IPS DF 6.9 (cell line): ENCODE measurements around the gene CORO7.

Experiments used
- DNase-seq: peaks from one replicate; pipeline ENCODE4 v3.0.0-alpha.2; 2013; ENCODE audit warnings: low read depth, low spot score
- H3K27ac ChIP-seq: one replicate; pipeline ENCODE4 v1.5.1; 2013; ENCODE audit warnings: low read length, control low read depth
- H3K27me3 ChIP-seq: 2 replicates; pipeline ENCODE4 v1.6.1; 2013; ENCODE audit warnings: mild to moderate bottlenecking, low read length; ENCODE audit not compliant: control insufficient read depth, insufficient read depth
- H3K36me3 ChIP-seq: 2 replicates; pipeline ENCODE4 v1.6.1; 2013; ENCODE audit warnings: low read length; ENCODE audit not compliant: control insufficient read depth, insufficient read depth
- H3K4me1 ChIP-seq: 2 replicates; pipeline ENCODE4 v1.6.1; 2013; ENCODE audit warnings: low read length; ENCODE audit not compliant: control insufficient read depth, insufficient read depth
- H3K4me3 ChIP-seq: 2 replicates; pipeline ENCODE4 v1.5.1; 2013; ENCODE audit warnings: mild to moderate bottlenecking, low read length
- H3K9me3 ChIP-seq: 2 replicates; pipeline ENCODE4 v1.6.1; 2013; ENCODE audit warnings: low read length, inconsistent platforms; ENCODE audit not compliant: control insufficient read depth, insufficient read depth
- WGBS: extraction: QIAGEN DNeasy Blood & Tissue Kit; methylation state at CpG from one replicate; pipeline ENCODE4 v1.1.7; 2013; ENCODE audit warnings: mixed read lengths, missing lambda C conversion rate; ENCODE audit not compliant: insufficient read length, insufficient coverage; 5-methylcytosine and 5-hydroxymethylcytosine counted together

Gene CORO7

GRCh38 chr16:4323845-4324488 lies 92.4 kb downstream of the CORO7 start:
- H3K27me3 ChIP-seq, result no peaks in the 10 kb centered on the region
- no peak for DNase-seq
- no CpG with 5 or more reads among the region's 12 CpGs for WGBS
- H3K36me3 ChIP-seq, result no peaks in the 10 kb centered on the region
- no peaks in the 10 kb centered on the region for H3K9me3 ChIP-seq
- H3K27ac ChIP-seq, result no peak overlapping the region
- no peak overlapping the region for H3K4me3 ChIP-seq
- H3K4me1 ChIP-seq, result peaks cover 15% of the 10 kb centered on the region

GRCh38 chr16:4323071-4323844 lies 93.1 kb downstream of the CORO7 start:
- no peaks in the 10 kb centered on the region for H3K27me3 ChIP-seq
- H3K36me3 ChIP-seq, result no peaks in the 10 kb centered on the region
- H3K4me3 ChIP-seq, result no peak overlapping the region
- no peaks in the 10 kb centered on the region for H3K9me3 ChIP-seq
- H3K27ac ChIP-seq, result no peak overlapping the region
- peaks cover 12% of the 10 kb centered on the region for H3K4me1 ChIP-seq
- no CpG with 5 or more reads among the region's 21 CpGs for WGBS
- DNase-seq, result no peak

- H3K27ac ChIP-seq, result no peak overlapping the region
- H3K27me3 ChIP-seq, result no peaks in the 10 kb centered on the region
- no peaks in the 10 kb centered on the region for H3K9me3 ChIP-seq
- H3K4me1 ChIP-seq, result peaks cover 15% of the 10 kb centered on the region
- no peaks in the 10 kb centered on the region for H3K36me3 ChIP-seq
- WGBS, result no CpG with 5 or more reads among the region's 30 CpGs
- no peak for DNase-seq
- no peak overlapping the region for H3K4me3 ChIP-seq
Observed at GRCh38 chr16:4322121-4323052, 94.0 kb downstream of the CORO7 start.

- no peaks in the 10 kb centered on the region for H3K9me3 ChIP-seq
- DNase-seq, result no peak
- H3K27ac ChIP-seq, result no peak overlapping the region
- no peaks in the 10 kb centered on the region for H3K36me3 ChIP-seq
- no CpG with 5 or more reads among the region's 19 CpGs for WGBS
- H3K4me3 ChIP-seq, result no peak overlapping the region
- no peaks in the 10 kb centered on the region for H3K27me3 ChIP-seq
- peaks cover 21% of the 10 kb centered on the region for H3K4me1 ChIP-seq
Observed at GRCh38 chr16:4321286-4322120, 94.9 kb downstream of the CORO7 start.

GRCh38 chr16:4320571-4321137 lies 95.7 kb downstream of the CORO7 start:
- no CpG with 5 or more reads among the region's 16 CpGs for WGBS
- Histone ChIP-seq H3K4me3 (no peak overlapping the region), H3K36me3 (no peaks in the 10 kb centered on the region), H3K27ac (no peak overlapping the region), H3K9me3 (no peaks in the 10 kb centered on the region), H3K27me3 (no peaks in the 10 kb centered on the region), H3K4me1 (peaks cover 21% of the 10 kb centered on the region)
- DNase-seq, result no peak

GRCh38 chr16:4319454-4320421 lies 96.7 kb downstream of the CORO7 start:
- H3K4me1 ChIP-seq, result peaks cover 23% of the 10 kb centered on the region
- H3K27me3 ChIP-seq, result no peaks in the 10 kb centered on the region
- no peak overlapping the region for H3K27ac ChIP-seq
- H3K4me3 ChIP-seq, result no peak overlapping the region
- H3K9me3 ChIP-seq, result no peaks in the 10 kb centered on the region
- WGBS, result no CpG with 5 or more reads among the region's 37 CpGs
- H3K36me3 ChIP-seq, result no peaks in the 10 kb centered on the region
- no peak for DNase-seq

GRCh38 chr16:4318967-4319366 lies 97.4 kb downstream of the CORO7 start:
- peaks cover 20% of the 10 kb centered on the region for H3K4me1 ChIP-seq
- no peaks in the 10 kb centered on the region for H3K36me3 ChIP-seq
- H3K27ac ChIP-seq, result no peak overlapping the region
- peaks cover 3% of the 10 kb centered on the region; the same call in 1 of the 2 replicates for H3K27me3 ChIP-seq
- H3K4me3 ChIP-seq, result no peak overlapping the region
- no peak for DNase-seq
- H3K9me3 ChIP-seq, result no peaks in the 10 kb centered on the region
- no CpG with 5 or more reads among the region's 5 CpGs for WGBS

- no peak for DNase-seq
- H3K27ac ChIP-seq, result no peak overlapping the region
- H3K4me3 ChIP-seq, result no peak overlapping the region
- WGBS, result no CpG with 5 or more reads among the region's 13 CpGs
- H3K9me3 ChIP-seq, result no peaks in the 10 kb centered on the region
- peaks cover 16% of the 10 kb centered on the region for H3K4me1 ChIP-seq
- H3K27me3 ChIP-seq, result peaks cover 3% of the 10 kb centered on the region; the same call in 1 of the 2 replicates
- no peaks in the 10 kb centered on the region for H3K36me3 ChIP-seq
Observed at GRCh38 chr16:4318451-4318910, 97.9 kb downstream of the CORO7 start.
